Measurements from ENCODE around the gene DUSP10.
A peak's percentile ranks its signal among the peaks of the same experiment; 100 is the strongest.

GRCh38 chr1:221742555-221743415 lies 896 bp upstream of the DUSP10 start:
- TF ChIP-seq CTCF (conservative IDR thresholded peaks at IDR 0.05 in 1 of 2, IDR thresholded peaks at IDR 0.05 in 1 of 2; ENCODE audit: low read depth in 1 of 2, low read length in 2 of 2) (peak in 1 of 2 donors; percentile 0), EZH2 (IDR thresholded peaks at IDR 0.05; ENCODE audit: low read length, missing control alignments) (no peak)
